ENCODE data around the gene ANO7.

The ANO7 gene

DNA sequence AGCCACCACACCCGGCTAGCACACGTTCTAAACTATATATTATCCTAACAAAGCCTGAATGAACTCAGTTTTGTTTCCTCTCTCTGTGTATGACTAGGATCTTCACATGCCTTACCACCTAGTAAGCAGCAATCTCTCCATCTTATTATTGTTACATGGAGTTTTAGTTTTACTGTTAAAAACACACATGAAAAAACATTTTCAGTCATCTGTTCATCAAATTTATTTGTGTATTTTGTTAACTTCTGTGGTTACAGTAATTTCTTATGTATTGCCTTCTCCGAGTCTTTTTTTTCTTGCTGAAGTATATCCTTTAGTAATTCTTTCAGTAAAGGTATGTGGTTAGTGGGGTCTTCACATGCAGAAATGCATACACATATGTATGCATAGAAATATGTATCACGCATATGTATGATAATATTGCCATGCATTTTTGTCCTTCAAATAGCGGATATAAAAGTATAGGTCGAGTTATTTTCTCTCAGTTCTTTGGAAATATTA, 31.4 kb downstream of the ANO7 start:
- H3K36me3 ChIP-seq (ENCODE audit: control insufficient read depth, insufficient read depth, low read length): peaks cover 7% of the 10 kb centered on the region
- no peaks in the 10 kb centered on the region for H3K27me3 ChIP-seq (ENCODE audit: control insufficient read depth, insufficient read depth, low read length)
- no peaks in the 10 kb centered on the region for H3K9me3 ChIP-seq (ENCODE audit: control insufficient read depth, insufficient read depth, low read depth, low read length)
- H3K27ac ChIP-seq (ENCODE audit: low read depth, low read length): no peak overlapping the region
- H3K4me1 ChIP-seq (ENCODE audit: control insufficient read depth, insufficient read depth, low read length): peaks cover 30% of the 10 kb centered on the region; the same call in 1 of the 2 replicates
- H3K4me3 ChIP-seq (ENCODE audit: low read depth, low read length): no peak overlapping the region
- H3K9ac ChIP-seq (ENCODE audit: low read length): no peak overlapping the region

- Histone ChIP-seq H3K4me3 (ENCODE audit: low read depth, low read length) (no peak overlapping the region), H3K9ac (ENCODE audit: low read length) (no peak overlapping the region), H3K4me1 (ENCODE audit: control insufficient read depth, insufficient read depth, low read length) (peaks cover 14% of the 10 kb centered on the region; the same call in 1 of the 2 replicates), H3K27me3 (ENCODE audit: control insufficient read depth, insufficient read depth, low read length) (no peaks in the 10 kb centered on the region), H3K27ac (ENCODE audit: low read depth, low read length) (no peak overlapping the region), H3K9me3 (ENCODE audit: control insufficient read depth, insufficient read depth, low read depth, low read length) (no peaks in the 10 kb centered on the region), H3K36me3 (ENCODE audit: control insufficient read depth, insufficient read depth, low read length) (peaks cover 38% of the 10 kb centered on the region)
Measured at GRCh38 chr2:241223211-241224017, 34.9 kb downstream of the ANO7 start.

DNA sequence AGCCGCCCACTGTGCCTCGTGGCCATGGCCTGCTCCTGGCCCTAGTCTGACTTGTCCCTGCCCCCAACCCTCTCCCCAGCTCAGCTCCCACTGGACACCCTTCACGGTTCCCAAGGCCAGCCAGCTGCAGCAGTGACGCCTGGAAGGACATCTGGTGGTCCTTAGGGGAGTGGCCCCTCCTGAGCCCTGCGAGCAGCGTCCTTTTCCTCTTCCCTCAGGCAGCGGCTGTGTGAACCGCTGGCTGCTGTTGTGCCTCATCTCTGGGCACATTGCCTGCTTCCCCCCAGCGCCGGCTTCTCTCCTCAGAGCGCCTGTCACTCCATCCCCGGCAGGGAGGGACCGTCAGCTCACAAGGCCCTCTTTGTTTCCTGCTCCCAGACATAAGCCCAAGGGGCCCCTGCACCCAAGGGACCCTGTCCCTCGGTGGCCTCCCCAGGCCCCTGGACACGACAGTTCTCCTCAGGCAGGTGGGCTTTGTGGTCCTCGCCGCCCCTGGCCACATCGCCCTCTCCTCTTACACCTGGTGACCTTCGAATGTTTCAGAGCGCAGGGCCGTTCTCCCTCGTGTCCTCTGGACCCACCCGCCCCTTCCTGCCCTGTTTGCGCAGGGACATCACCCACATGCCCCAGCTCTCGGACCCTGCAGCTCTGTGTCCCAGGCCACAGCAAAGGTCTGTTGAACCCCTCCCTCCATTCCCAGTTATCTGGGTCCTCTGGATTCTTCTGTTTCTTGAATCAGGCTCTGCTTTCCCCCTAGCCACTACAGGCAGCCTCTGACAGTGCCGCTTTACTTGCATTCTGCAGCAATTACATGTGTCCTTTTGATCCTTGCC, 35.8 kb downstream of the ANO7 start:
- H3K4me1 ChIP-seq (ENCODE audit: control insufficient read depth, insufficient read depth, low read length): peaks cover 11% of the 10 kb centered on the region; the same call in 1 of the 2 replicates
- H3K36me3 ChIP-seq (ENCODE audit: control insufficient read depth, insufficient read depth, low read length): peaks cover 47% of the 10 kb centered on the region
- H3K27me3 ChIP-seq (ENCODE audit: control insufficient read depth, insufficient read depth, low read length): no peaks in the 10 kb centered on the region
- H3K4me3 ChIP-seq (ENCODE audit: low read depth, low read length): no peak overlapping the region
- H3K9ac ChIP-seq (ENCODE audit: low read length): no peak overlapping the region
- no peak overlapping the region for H3K27ac ChIP-seq (ENCODE audit: low read depth, low read length)
- H3K9me3 ChIP-seq (ENCODE audit: control insufficient read depth, insufficient read depth, low read depth, low read length): no peaks in the 10 kb centered on the region

GRCh38 chr2:241224851-241225438, 36.5 kb downstream of the ANO7 start:
- Histone ChIP-seq H3K9ac (ENCODE audit: low read length) (no peak overlapping the region), H3K27ac (ENCODE audit: low read depth, low read length) (no peak overlapping the region), H3K27me3 (ENCODE audit: control insufficient read depth, insufficient read depth, low read length) (no peaks in the 10 kb centered on the region), H3K9me3 (ENCODE audit: control insufficient read depth, insufficient read depth, low read depth, low read length) (no peaks in the 10 kb centered on the region), H3K4me1 (ENCODE audit: control insufficient read depth, insufficient read depth, low read length) (peaks cover 11% of the 10 kb centered on the region; the same call in 1 of the 2 replicates), H3K4me3 (ENCODE audit: low read depth, low read length) (no peak overlapping the region), H3K36me3 (ENCODE audit: control insufficient read depth, insufficient read depth, low read length) (peaks cover 54% of the 10 kb centered on the region)

DNA sequence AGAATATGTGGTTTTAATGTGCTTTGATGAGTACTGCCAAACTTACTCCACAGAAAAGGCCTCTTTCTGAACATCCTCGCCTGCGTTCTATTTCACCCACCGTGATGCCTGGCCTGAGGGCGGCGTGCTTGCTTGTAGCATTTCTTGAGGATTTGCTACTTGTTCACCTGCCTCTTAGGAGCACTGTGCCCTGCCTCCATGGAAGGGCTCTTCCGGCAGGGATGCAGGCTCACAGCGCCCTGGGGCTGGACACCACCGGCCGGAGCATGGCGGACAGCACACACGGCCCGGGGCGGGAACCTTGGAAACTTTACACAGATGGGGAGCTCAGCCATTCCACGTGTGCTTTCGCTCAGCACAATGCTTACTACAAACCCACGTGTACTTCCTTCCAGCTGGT, 37.1 kb downstream of the ANO7 start:
- H3K4me1 ChIP-seq (ENCODE audit: control insufficient read depth, insufficient read depth, low read length): peaks cover 11% of the 10 kb centered on the region; the same call in 1 of the 2 replicates
- H3K36me3 ChIP-seq (ENCODE audit: control insufficient read depth, insufficient read depth, low read length): peaks cover 60% of the 10 kb centered on the region

DNA sequence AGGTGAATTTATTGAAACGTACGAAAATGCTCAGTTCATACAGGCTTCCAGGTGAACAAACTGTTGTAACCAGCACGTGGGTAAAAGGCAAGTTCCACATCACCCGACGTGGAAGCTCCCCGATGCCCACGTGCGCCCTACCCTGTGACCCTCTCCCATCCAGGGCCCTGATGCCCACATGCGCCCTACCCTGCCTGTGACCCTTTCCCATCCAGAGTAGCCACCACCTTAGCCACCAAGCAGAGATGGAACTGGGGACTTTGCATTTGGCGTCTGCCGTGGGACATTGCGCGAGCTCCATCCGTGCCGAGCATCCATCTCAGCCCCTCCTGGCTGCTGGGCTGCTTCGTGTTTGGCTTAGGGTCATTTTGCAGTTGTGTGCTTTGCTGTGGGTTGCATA, 37.5 kb downstream of the ANO7 start:
- no peaks in the 10 kb centered on the region for H3K27me3 ChIP-seq (ENCODE audit: control insufficient read depth, insufficient read depth, low read length)
- no peak overlapping the region for H3K27ac ChIP-seq (ENCODE audit: low read depth, low read length)
- H3K36me3 ChIP-seq (ENCODE audit: control insufficient read depth, insufficient read depth, low read length): peaks cover 64% of the 10 kb centered on the region

More for the DNA sequence above, 37.1 kb downstream of the ANO7 start:
- no peaks in the 10 kb centered on the region for H3K9me3 ChIP-seq (ENCODE audit: control insufficient read depth, insufficient read depth, low read depth, low read length)
- no peak overlapping the region for H3K4me3 ChIP-seq (ENCODE audit: low read depth, low read length)
- no peak overlapping the region for H3K27ac ChIP-seq (ENCODE audit: low read depth, low read length)
- H3K27me3 ChIP-seq (ENCODE audit: control insufficient read depth, insufficient read depth, low read length): no peaks in the 10 kb centered on the region
- no peak overlapping the region for H3K9ac ChIP-seq (ENCODE audit: low read length)

DNA sequence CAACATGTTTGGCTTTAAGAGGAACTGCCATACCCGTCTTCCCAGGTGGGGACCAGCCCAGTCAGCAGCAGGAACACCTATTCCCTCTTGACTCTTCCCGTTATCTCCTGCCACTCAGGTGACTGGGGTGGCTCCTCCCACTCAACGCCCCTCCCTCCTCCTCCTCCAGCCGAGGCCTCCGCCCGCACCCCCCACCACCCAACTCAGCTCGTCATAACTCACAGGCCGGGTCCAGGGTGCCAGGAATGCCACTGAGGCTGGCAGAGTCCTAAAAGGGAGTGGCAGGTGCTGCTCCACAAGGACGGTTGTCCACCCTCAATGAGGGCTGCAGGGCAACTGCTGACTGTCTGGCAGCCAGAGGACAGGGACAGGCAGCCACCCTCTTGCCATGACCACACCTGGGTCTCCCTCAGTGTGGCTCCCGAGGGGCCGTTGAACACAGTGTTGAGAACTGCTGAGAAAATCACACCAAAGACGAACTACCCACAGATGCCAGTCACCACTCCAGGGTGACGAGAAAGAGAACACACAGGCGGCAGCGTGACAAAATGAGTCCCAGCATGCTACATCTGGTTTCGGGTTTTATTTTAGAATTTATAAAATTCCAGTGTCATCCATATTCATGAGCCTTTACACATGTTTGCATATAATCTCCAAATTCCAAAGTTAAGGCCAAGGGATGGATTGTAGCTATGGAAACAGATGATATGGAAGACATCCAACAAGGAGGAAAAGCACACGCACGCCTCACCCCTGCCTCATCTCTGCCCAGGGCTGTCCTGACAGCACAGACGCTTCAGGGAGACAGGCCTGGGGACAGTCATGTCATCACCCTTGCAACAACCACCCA, 38.5 kb downstream of the ANO7 start:
- peaks cover 72% of the 10 kb centered on the region for H3K36me3 ChIP-seq (ENCODE audit: control insufficient read depth, insufficient read depth, low read length)
- no peaks in the 10 kb centered on the region for H3K27me3 ChIP-seq (ENCODE audit: control insufficient read depth, insufficient read depth, low read length)
- H3K9me3 ChIP-seq (ENCODE audit: control insufficient read depth, insufficient read depth, low read depth, low read length): no peaks in the 10 kb centered on the region
- H3K4me3 ChIP-seq (ENCODE audit: low read depth, low read length): no peak overlapping the region
- no peak overlapping the region for H3K27ac ChIP-seq (ENCODE audit: low read depth, low read length)
- no peak overlapping the region for H3K9ac ChIP-seq (ENCODE audit: low read length)
- H3K4me1 ChIP-seq (ENCODE audit: control insufficient read depth, insufficient read depth, low read length): peaks cover 11% of the 10 kb centered on the region; the same call in 1 of the 2 replicates

More for the DNA sequence above, 37.5 kb downstream of the ANO7 start:
- peaks cover 11% of the 10 kb centered on the region; the same call in 1 of the 2 replicates for H3K4me1 ChIP-seq (ENCODE audit: control insufficient read depth, insufficient read depth, low read length)
- H3K9me3 ChIP-seq (ENCODE audit: control insufficient read depth, insufficient read depth, low read depth, low read length): no peaks in the 10 kb centered on the region
- H3K4me3 ChIP-seq (ENCODE audit: low read depth, low read length): no peak overlapping the region
- H3K9ac ChIP-seq (ENCODE audit: low read length): no peak overlapping the region

DNA sequence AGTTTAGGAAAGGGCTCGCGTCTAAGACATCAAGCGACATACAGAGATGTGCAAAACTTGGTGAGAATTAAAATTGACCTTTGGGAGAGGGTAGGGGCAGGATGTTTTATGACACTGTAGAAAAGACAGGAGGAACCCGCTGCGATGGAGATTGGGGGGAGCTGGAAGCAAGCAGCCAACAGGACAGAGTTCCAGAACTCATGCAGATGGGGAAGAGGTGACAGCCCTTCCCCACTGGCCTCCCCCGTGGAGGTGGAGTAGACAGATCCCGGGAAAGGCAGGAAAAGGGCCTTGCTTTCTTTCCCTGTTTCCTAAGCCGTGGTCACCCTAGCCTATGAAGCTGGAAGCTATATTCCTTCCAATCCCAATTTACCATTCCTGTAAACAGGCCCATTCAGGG, 39.1 kb downstream of the ANO7 start:
- no peaks in the 10 kb centered on the region for H3K9me3 ChIP-seq (ENCODE audit: control insufficient read depth, insufficient read depth, low read depth, low read length)
- H3K27me3 ChIP-seq (ENCODE audit: control insufficient read depth, insufficient read depth, low read length): no peaks in the 10 kb centered on the region
- peaks cover 11% of the 10 kb centered on the region; the same call in 1 of the 2 replicates for H3K4me1 ChIP-seq (ENCODE audit: control insufficient read depth, insufficient read depth, low read length)
- peaks cover 77% of the 10 kb centered on the region for H3K36me3 ChIP-seq (ENCODE audit: control insufficient read depth, insufficient read depth, low read length)
- H3K4me3 ChIP-seq (ENCODE audit: low read depth, low read length): no peak overlapping the region
- no peak overlapping the region for H3K9ac ChIP-seq (ENCODE audit: low read length)
- H3K27ac ChIP-seq (ENCODE audit: low read depth, low read length): 0 out of 2 replicates have a peak overlapping the region, but pooled peaks have one; percentile 49

- H3K4me3 ChIP-seq (ENCODE audit: low read depth, low read length): no peak overlapping the region
- peaks cover 11% of the 10 kb centered on the region; the same call in 1 of the 2 replicates for H3K4me1 ChIP-seq (ENCODE audit: control insufficient read depth, insufficient read depth, low read length)
- no peaks in the 10 kb centered on the region for H3K9me3 ChIP-seq (ENCODE audit: control insufficient read depth, insufficient read depth, low read depth, low read length)
- H3K36me3 ChIP-seq (ENCODE audit: control insufficient read depth, insufficient read depth, low read length): peaks cover 78% of the 10 kb centered on the region
- no peak overlapping the region for H3K9ac ChIP-seq (ENCODE audit: low read length)
- H3K27ac ChIP-seq (ENCODE audit: low read depth, low read length): no peak overlapping the region
- H3K27me3 ChIP-seq (ENCODE audit: control insufficient read depth, insufficient read depth, low read length): no peaks in the 10 kb centered on the region
Measured at GRCh38 chr2:241228081-241228859, 39.8 kb downstream of the ANO7 start.

All from HUES6 (cell line).